ENCODE results near the gene ADPGK. TPM values are rescaled to one million over a fixed set of nuclear protein-coding genes. Genes with fewer than 3 reads are reported as not detected.
"Not testable (repeated sequence)": the region's sequence is repeated elsewhere in the genome, so short reads cannot be mapped to it uniquely, and the experiment has no call there.

The ADPGK gene
- total RNA-seq (2014; rRNA removed; shearing (Covaris generic)): 57.0 and 58.2 TPM in 2 replicates

DNA sequence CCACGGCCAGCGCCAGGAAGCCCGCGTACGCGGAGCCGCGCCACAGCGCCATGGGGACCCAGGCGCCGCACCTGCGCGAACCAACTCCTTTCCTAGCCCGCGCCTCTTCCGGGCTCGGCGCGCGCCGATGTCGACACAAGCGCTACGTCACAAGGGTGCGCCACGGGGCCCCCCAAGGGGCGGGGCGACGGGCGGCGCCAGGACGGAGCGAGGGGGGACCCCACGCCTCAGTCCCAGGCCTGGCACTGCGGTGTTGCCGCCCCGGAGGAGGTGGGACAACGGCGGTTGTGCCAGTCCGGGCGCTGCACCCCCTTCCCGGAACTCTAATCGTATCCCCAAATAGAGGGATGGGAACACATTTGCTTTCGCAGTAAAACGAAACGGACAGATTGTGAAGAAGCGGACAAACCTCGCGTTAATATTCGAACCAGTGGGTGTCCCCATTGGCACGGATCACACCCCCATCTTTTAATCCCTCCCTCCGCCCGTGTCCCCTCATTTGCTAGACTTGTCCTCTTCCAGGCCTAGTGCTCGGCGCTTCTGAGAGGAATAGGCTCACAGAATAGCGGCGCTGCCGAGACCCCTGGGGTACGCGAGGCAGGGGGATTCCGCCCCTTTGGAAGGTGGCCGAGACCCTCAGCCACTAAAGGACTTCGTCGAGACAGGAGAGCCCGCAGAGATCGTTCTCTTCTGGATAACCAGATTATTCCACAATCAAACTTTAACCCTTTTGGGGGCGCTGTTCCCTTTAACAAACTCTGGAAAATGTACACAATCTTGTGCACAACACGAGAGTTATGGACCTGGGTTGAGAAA is at the start of gene ADPGK:
ADPGK (minus strand) TSS at position 119 of the 816 bp plus-strand sequence; CDS start at position 52, 67 bp downstream.
- H3K36me3 ChIP-seq: no peaks in the 10 kb centered on the region; the same call in 1 of the 2 replicates
- H3K27ac ChIP-seq: peak within 1 kb of the TSS; percentile 68
- no peaks in the 10 kb centered on the region for H3K9me3 ChIP-seq (replicated peaks)
- peak; percentile 88 to 93 for DNase-seq
- no peaks in the 10 kb centered on the region for H3K4me1 ChIP-seq
- peak within 1 kb of the TSS; percentile 88 for H3K4me3 ChIP-seq
- no peaks in the 10 kb centered on the region for H3K27me3 ChIP-seq

DNA sequence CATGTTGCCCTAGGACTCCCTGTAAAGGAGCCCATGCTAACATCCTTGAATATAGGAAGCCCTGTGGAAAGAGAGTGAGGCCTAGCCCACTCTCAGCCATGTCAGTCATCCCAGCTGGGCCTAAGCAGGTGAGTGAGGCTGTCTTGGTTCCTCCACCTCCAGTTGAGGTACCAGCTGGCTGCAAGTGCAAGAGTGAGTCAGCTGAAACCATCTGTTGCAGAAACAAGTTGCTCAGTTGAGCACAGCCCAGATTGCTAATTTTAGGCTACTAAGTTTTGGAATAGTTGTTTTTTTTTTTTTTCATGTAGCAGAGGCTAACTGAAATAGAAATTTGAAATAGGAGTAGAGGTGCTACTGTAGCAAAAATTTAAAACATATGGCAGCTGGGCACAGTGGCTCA is 43.7 kb upstream of the ADPGK start:
- no peaks in the 10 kb centered on the region for H3K4me1 ChIP-seq
- H3K4me3 ChIP-seq: no peak overlapping the region
- H3K36me3 ChIP-seq: no peaks in the 10 kb centered on the region
- no peaks in the 10 kb centered on the region for H3K27me3 ChIP-seq
- no peaks in the 10 kb centered on the region for H3K9me3 ChIP-seq (replicated peaks)
- DNase-seq: no peak
- H3K27ac ChIP-seq: no peak overlapping the region

DNA sequence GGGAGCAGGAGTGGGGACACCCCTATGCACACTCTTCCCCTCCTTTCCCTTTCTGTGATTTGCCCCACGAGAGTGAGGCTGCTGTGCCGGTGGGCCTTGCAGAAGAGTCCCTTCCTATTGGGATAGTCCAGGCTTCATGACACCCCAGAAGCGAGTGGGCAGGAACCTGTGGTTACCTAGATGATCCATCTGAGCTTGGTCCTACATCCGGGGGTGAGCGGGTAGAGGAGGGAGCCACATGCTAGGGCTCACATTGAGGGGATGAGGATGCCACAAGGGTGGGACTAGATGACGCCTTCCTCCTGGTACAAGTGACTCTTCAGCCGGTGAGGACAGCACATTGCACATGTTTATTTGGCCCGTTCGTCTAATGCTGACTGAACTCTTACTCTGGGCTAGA is 43.1 kb upstream of the ADPGK start:
- Histone ChIP-seq H3K36me3 (no peaks in the 10 kb centered on the region), H3K27ac (no peak overlapping the region), H3K9me3 (replicated peaks) (no peaks in the 10 kb centered on the region), H3K4me3 (no peak overlapping the region), H3K4me1 (no peaks in the 10 kb centered on the region), H3K27me3 (no peaks in the 10 kb centered on the region)
- DNase-seq: no peak

DNA sequence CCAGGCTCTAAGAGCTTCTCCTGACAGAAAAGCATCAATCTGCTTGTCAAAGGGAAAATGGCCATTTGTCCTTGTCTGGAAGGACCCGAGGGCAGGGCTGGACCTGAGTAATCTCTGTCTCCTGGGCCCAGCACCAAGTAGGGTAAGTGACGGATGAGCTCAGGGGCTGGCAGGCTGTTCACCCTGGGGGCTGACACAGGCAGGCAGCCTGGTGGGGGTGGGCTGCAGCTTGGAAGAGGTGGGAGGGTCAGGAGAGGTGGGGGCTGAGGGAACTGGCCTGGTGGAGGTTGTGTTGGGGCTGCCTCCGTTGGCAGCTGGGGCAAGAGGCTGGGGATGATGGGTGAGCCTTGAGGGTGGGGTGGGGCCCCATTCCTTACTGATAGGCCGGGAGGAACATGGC is 42.3 kb upstream of the ADPGK start:
- Histone ChIP-seq H3K27me3 (no peaks in the 10 kb centered on the region), H3K4me1 (no peaks in the 10 kb centered on the region), H3K27ac (no peak overlapping the region), H3K9me3 (replicated peaks) (no peaks in the 10 kb centered on the region), H3K36me3 (no peaks in the 10 kb centered on the region), H3K4me3 (no peak overlapping the region)
- no peak for DNase-seq

DNA sequence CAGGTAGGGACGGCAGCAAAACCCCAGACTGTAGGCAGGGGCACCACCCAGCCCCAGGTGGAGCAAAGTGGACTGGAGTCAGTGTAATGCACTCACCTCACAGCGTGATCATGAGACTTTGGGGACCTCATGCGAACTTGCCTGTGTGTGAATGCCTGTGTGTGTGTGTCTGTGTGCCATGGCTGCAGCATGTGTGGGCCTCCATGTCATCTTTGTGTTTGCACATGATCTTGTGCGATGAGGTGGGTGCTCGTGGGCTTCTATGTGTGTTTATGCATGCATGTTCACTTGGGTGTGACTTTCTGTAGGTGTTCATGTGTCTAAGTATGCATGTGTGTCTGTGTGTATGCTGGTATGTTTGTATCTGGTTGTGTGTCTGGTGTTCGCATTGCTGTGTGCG is 41.2 kb upstream of the ADPGK start:
- Histone ChIP-seq H3K9me3 (replicated peaks) (no peaks in the 10 kb centered on the region), H3K4me3 (no peak overlapping the region), H3K27ac (no peak overlapping the region), H3K36me3 (no peaks in the 10 kb centered on the region), H3K27me3 (no peaks in the 10 kb centered on the region), H3K4me1 (no peaks in the 10 kb centered on the region)
- DNase-seq: no peak

DNA sequence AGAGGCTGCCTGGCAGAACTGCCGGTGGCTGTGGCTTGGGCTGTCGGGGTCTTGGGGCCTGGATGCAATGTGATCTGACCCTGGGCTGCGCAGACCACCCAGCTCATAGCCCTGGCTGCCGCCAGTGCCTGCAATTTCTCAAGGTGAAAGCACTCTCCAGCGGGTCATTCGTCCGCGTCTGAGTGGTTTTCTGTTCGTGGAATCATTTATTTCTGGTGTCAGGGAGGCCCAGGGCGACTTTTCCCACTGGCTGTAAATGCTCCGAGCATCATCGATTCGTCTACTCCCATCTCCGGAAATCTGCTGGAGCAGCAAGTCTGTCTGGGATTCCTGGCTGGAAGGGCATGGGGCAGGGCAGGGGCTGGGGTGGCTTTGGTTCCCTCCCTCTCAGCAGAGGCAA is 40.6 kb upstream of the ADPGK start:
- no peak for DNase-seq
- no peaks in the 10 kb centered on the region for H3K36me3 ChIP-seq
- H3K9me3 ChIP-seq (replicated peaks): no peaks in the 10 kb centered on the region
- peaks cover 4% of the 10 kb centered on the region; the same call in 1 of the 2 replicates for H3K27me3 ChIP-seq
- no peak overlapping the region for H3K4me3 ChIP-seq
- no peak overlapping the region for H3K27ac ChIP-seq
- no peaks in the 10 kb centered on the region for H3K4me1 ChIP-seq

DNA sequence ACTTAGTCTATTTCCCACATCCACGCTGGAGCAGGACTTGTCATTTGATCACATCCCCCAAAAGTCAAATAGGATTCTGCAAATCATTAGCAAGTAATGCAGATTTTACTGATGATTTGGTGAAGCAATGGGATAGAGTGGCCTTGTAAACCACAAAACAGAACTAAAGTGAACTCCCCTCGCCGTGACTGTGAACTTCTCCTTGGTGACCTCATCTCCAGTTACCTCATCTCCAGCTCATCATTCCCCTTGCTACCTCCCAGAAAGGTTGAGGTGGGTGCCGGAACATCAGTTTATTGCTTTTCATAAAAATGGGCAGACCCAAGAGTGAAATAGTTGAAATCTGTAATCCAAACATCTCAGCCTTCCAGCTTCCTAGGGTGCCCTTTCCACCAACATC is 36.7 kb upstream of the ADPGK start:
- Histone ChIP-seq H3K4me1 (no peaks in the 10 kb centered on the region), H3K4me3 (no peak overlapping the region), H3K27ac (no peak overlapping the region), H3K36me3 (no peaks in the 10 kb centered on the region), H3K27me3 (peaks cover 8% of the 10 kb centered on the region; the same call in 1 of the 2 replicates), H3K9me3 (replicated peaks) (no peaks in the 10 kb centered on the region)
- no peak for DNase-seq

DNA sequence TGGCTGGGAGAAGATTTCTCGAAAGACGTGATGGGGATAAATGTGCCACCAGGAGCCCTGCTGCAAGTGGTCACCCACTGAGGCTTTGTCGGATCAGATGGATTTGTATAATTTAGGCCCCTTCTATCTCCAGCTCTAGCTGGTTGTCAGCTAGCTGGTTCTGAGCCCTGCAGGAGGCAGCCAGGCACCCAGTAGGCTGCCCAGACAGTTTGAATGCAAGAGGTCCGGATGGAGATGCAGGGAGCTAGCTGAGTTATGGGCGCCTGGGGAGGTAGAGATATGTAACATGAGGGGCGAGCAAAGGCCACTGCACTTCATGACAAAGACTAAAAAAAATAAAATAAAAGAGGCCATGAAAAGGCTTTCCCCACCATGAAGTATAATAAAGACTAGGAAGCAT is 35.1 kb upstream of the ADPGK start:
- Histone ChIP-seq H3K4me1 (no peaks in the 10 kb centered on the region), H3K4me3 (no peak overlapping the region), H3K27ac (no peak overlapping the region), H3K9me3 (replicated peaks) (no peaks in the 10 kb centered on the region), H3K27me3 (peaks cover 8% of the 10 kb centered on the region; the same call in 1 of the 2 replicates), H3K36me3 (no peaks in the 10 kb centered on the region)
- DNase-seq: no peak

DNA sequence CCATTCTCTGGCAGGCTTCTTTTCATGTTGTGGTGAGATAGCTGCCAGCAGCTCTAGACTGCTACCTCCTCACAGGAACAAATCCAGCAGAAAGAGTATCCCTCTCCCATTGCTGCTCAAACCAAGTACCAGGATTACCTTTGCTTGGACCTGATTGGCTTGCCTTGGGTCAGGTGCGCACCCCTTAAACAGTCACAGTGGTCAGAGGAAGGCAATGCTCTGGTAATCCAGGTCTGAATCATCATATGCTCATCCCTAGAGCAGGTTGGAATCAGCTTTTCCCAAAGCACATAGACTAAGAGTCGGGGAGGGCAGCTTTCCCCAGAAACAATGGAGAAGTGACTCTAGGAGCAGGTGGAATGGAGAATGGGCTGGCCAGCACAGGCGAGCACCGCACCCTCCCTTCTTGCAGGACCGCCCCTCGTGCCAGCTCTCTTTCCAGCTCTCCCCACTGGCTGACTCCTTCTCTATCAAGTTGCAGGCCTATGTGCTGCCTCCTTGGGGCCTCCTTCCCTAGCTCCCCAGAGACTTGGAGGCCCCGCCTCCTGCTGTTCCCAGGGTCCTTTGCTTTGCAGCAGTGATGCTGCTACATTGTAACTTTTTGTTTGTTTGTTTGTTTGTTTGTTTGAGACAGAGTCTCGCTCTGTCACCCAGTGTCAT is 29.9 kb upstream of the ADPGK start:
- H3K36me3 ChIP-seq: no peaks in the 10 kb centered on the region
- no peak overlapping the region for H3K4me3 ChIP-seq
- no peaks in the 10 kb centered on the region for H3K9me3 ChIP-seq (replicated peaks)
- no peak for DNase-seq
- no peaks in the 10 kb centered on the region for H3K4me1 ChIP-seq
- no peaks in the 10 kb centered on the region; the same call in none of the 2 replicates for H3K27me3 ChIP-seq
- no peak overlapping the region for H3K27ac ChIP-seq

DNA sequence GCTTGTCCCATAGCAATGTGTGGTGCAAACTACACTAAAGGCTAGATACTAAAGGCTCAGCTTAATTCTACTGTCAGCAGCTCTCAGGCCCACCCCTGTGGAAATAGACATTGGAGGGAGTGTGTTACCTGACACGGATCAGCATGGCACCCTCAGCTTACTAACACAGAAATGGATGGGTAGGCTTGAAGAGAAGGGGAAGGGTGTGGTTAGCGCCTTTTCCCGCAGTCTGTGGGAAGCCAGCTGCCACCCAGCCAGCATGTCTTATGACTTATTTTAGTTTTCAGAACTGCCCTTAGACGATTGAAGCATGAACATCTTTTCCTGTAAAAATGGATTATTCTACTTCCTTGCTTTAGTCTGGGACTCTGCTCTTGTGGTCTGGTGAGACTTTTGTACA is 25.8 kb upstream of the ADPGK start:
- no peaks in the 10 kb centered on the region for H3K4me1 ChIP-seq
- no peaks in the 10 kb centered on the region for H3K9me3 ChIP-seq (replicated peaks)
- no peaks in the 10 kb centered on the region; the same call in 1 of the 2 replicates for H3K27me3 ChIP-seq
- DNase-seq: no peak
- H3K4me3 ChIP-seq: no peak overlapping the region
- H3K27ac ChIP-seq: no peak overlapping the region
- H3K36me3 ChIP-seq: no peaks in the 10 kb centered on the region

DNA sequence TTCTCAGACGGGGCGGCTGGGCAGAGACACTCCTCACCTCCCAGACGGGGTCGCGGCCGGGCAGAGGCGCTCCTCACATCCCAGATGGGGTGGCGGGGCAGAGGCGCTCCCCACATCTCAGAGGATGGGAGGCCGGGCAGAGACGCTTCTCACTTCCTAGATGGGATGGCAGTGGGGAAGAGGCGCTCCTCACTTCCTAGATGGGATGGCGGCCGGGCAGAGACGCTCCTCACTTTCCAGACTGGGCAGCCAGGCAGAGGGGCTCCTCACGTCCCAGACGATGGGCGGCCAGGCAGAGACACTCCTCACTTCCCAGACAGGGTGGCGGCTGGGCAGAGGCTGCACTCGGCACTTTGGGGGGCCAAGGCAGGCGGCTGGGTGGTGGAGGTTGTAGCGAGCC is 23.8 kb upstream of the ADPGK start:
- not testable (repeated sequence) for H3K27ac ChIP-seq; H3K36me3 ChIP-seq; H3K27me3 ChIP-seq; H3K4me1 ChIP-seq; H3K4me3 ChIP-seq; H3K9me3 ChIP-seq (replicated peaks); DNase-seq

DNA sequence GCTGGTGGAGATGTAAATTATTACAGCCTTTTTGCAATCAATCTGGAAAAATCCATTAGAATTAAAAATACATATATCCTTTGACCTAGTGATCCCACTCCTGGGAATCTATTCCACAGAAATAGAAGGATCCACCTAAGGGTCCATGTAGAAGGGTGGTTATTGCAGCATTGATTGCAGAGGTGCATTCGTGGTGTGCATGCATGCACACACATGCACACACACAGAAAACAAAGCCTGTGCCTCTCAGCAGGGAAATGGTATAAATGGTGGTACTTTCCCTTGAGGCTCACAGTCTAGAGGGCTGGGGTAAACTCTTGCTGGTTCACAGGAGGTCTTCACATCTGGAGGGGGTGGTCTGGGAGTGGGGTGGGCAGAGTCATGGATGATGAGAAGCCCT is 19.4 kb upstream of the ADPGK start:
- Histone ChIP-seq H3K27me3 (no peaks in the 10 kb centered on the region), H3K27ac (no peak overlapping the region), H3K4me3 (no peak overlapping the region), H3K36me3 (no peaks in the 10 kb centered on the region), H3K9me3 (replicated peaks) (no peaks in the 10 kb centered on the region), H3K4me1 (no peaks in the 10 kb centered on the region)
- DNase-seq: no peak

DNA sequence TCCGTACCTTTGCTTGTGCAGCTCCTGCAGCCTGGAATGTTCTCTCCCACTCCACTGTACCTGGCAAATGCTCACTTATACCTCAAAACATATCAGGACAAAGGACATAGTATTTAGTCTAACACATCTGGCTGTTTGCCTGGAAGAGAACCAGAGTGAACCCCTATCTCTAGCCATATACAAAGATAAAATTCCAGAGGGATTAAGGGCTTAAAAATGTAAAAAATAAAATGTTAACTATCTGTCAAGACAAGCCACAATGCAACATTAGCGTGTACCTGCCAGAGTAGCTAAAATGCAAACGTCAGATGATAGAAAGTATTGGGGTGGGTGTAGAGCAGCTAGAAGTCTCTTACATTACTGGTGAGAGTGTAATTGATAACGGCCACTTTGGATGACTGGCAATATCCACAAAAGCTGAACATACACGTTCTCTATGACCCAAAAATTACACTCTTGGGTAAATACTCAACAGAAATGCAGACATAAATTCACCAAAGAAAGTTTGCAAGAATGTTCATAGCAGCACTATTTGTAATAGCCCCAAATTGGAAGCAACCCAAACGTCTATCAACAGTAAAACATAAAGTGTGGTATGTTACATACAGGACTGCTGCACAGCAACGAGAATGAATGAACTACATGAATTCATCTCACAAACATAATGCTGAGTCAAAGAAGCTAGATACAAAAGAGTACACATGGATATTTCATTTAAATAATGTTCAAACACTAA is 18.2 kb upstream of the ADPGK start:
- H3K9me3 ChIP-seq (replicated peaks): no peaks in the 10 kb centered on the region
- no peak for DNase-seq
- no peaks in the 10 kb centered on the region for H3K27me3 ChIP-seq
- no peak overlapping the region for H3K27ac ChIP-seq
- H3K4me3 ChIP-seq: no peak overlapping the region
- no peaks in the 10 kb centered on the region for H3K36me3 ChIP-seq
- H3K4me1 ChIP-seq: no peaks in the 10 kb centered on the region

DNA sequence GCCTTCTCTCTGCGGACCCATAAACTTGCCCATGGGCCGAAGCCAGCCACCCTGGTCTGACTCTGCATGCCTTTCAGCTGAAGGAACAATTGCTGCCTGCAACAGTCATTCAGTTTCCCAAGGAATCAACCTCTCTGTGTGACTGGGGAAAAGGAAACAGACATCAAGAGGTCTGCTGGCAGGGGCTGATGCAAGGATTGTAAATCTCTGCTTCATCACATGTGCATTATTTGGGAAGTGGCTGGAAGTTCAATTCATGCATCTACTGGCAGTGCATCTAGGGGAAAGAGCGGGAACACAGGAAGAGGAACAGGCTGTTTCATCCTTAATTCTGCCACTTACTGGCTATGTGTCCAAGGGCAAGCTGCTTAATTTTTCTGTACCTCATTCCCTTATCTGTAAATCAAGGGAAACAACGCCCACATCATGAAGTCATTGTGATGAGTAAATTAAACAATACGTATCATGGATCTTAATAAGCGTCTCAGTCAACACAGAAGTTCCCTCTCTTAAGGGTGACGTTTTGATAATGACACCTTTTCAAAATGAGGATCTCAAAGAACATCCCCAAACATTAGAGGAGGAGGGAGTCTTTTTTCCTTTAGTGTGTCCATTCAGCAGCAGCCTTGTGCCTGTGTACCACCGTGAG is 17.4 kb upstream of the ADPGK start:
- Histone ChIP-seq H3K27me3 (no peaks in the 10 kb centered on the region), H3K4me1 (no peaks in the 10 kb centered on the region), H3K9me3 (replicated peaks) (no peaks in the 10 kb centered on the region), H3K27ac (no peak overlapping the region), H3K36me3 (no peaks in the 10 kb centered on the region), H3K4me3 (no peak overlapping the region)
- DNase-seq: no peak

DNA sequence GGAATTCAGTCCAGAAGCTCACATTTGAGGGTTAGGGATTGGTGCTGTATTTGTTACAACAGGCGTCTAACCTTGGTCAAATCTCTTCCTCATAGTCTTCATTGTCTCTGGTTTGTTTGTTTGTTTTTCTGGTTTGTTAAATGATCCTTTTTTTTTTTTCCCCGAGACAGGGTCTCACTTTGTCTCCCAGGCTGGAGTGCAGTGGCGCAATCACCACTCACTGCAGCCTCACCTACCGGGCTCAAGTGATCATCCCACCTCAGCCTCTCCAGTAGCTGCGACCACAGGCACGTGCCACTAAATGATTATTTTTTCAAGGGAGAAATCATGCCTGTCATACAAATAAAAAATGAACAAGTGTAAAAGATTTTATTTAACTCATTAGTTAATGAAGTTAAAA is 14.3 kb upstream of the ADPGK start:
- H3K9me3 ChIP-seq (replicated peaks): no peaks in the 10 kb centered on the region
- no peaks in the 10 kb centered on the region for H3K4me1 ChIP-seq
- DNase-seq: no peak
- no peaks in the 10 kb centered on the region for H3K27me3 ChIP-seq
- no peak overlapping the region for H3K27ac ChIP-seq
- no peak overlapping the region for H3K4me3 ChIP-seq
- H3K36me3 ChIP-seq: no peaks in the 10 kb centered on the region

Measured in SJCRH30 (cell line).